HG02759 (cell line): ENCODE results near the gene ANKRD33B.
A peak's percentile ranks its signal among the peaks of the same experiment; 100 is the strongest.
"Not testable (repeated sequence)": the region's sequence is repeated elsewhere in the genome, so short reads cannot be mapped to it uniquely, and the experiment has no call there.

Experiments used
- ATAC-seq: cut with Tn5 transposase; IDR thresholded peaks from one replicate; pipeline ENCODE4 v1.9.1; 2021; ENCODE audit warnings: mild to moderate bottlenecking, moderate library complexity; ENCODE audit not compliant: unreplicated experiment

ANKRD33B gene

DNA sequence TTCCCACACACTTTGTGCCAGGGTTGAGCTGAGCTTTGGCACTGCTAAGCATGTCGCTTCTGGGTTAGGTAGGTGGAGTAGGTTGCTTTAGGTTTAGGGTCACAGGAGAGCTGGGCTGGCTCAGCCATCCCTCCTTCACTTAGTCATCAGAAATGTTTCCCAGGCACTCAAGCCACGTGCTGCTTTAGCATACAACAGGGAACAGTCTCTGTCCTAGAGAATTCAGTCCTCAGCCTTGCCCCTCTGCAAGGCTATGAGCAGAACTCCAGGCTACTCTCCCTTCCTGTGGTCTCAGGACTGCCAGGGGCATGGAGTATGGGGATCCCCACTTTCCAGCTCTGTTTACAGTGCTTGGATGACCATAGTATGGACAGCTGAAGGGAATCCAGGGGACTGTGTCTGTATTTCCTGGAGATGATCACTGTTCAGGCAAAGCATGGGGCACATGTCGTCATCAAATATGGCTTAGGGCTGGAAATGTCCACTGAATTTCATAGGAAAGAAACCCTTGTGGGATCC, 7.5 kb upstream of the ANKRD33B start:
- ATAC-seq, result no peak

DNA sequence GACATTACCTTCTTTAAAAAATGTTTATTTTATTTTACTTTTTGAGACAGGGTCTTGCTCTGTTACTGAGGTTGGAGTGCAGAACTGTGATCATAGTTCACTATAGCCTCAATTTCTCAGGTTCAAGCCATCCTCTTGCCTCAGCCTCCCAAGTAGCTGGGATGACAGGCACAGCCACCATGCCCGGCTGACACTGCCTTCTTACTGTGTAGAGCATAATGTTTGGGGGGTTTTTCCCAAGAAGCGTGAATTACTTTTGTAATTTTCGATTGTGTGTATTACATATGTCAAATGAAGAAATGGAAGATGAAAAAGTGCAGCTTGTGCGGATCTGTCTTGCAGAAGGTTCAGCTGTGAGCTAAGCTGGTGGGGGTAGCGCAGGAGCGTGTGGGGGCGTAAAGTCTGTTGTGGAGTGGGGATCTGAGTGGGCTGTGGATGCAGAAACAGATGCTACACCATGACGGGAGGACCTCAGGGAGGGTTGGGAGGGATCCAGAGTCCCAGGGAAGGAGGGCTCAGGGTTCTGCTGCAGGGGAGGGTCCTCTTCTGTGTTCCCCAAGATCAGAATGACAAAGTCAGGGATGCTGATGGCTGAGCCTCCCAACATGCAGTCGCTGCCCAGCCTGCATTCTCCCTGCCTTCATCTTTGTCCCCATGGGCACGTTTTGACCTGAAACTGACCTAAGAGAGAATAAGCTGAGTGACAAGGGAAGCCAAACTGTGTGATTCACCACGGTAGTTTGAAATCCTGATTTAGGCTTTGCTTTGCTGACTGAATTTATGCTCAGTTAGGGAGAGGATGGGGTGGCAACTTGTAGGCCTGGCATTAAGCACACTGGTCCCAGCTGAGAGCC, 6.8 kb upstream of the ANKRD33B start:
- no peak for ATAC-seq

DNA sequence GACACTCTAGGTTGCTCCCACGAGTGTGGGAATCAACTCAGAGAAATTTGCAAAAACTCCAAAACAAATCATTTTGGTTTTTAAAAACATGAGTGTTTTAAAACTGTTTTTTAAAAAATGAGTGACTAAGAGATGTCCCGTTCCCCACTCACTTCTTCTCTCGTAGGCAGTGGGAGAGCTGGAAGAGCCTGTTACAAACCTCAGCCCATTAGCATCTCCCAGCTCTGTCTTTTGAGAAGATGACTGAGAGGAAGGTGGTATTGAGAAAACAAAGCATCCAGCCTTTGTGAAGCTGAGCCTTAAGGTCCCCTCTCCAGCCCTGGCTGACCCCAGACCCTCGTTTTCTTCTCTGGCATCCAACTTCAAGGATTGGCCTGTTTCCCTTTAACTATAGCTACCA, 4.7 kb upstream of the ANKRD33B start:
- ATAC-seq, result no peak

DNA sequence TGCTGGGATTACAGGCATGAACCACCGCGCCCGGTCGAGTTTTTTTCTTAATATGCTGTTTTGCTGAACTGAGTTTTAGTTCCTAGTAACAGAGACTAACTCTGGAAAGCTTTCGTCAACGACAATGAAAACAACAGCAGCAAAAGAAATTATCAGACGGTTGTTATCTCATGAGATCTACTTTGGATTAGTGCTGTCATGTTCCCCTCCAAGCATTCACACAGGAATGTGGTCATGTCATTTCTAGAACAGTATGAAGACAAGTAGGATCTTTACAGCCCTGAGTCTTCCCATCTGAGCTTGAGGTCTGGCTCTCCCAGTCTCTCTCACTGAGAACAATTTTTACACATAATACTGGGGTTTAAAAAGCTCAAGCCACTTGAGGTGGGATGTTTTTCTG, 4.0 kb upstream of the ANKRD33B start:
- no peak for ATAC-seq

DNA sequence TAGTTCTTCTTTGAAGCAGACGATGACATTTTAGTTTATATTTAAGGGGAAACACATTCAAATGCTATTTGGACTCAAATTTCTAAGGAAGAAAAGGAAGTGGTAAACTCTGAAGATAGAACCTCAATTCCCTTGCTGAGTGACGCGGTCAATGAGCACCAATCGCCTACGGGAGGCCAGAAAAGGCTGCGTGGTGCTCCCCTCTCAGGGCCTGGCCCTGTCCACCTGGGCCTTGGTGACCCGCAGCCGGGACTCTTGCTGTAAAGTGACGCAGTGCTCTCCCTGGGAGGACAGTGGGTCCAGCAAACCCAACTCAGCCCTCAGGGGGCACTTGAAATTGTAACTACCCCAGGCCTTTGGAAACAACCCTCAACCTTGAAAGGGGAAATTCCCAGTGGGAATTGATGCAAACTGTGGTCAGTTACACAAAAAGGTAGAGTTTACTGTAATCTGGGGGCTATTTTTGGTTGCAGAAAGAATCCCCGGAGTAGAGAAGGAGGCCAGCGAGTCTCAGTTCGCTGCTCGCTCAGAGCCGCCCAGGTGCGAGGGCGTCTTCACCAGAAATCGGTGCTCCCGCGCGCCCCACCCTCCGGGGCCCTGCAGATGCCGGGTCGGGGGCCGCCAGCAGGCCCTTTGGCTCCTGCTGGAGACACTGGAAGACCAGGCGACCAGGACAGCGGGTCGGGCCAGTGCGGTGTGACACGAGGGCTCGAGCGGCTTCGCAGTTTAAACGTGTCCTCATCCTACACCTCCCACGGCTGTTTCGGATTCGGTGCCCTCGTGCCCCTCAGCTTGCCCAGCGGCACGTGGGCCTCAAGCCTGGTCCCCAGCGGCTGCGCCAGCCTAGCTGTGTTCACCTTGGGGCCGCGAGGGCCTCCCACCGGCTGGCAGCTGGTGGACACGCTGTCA, 1.4 kb upstream of the ANKRD33B start:
- peak; percentile 28 for ATAC-seq

DNA sequence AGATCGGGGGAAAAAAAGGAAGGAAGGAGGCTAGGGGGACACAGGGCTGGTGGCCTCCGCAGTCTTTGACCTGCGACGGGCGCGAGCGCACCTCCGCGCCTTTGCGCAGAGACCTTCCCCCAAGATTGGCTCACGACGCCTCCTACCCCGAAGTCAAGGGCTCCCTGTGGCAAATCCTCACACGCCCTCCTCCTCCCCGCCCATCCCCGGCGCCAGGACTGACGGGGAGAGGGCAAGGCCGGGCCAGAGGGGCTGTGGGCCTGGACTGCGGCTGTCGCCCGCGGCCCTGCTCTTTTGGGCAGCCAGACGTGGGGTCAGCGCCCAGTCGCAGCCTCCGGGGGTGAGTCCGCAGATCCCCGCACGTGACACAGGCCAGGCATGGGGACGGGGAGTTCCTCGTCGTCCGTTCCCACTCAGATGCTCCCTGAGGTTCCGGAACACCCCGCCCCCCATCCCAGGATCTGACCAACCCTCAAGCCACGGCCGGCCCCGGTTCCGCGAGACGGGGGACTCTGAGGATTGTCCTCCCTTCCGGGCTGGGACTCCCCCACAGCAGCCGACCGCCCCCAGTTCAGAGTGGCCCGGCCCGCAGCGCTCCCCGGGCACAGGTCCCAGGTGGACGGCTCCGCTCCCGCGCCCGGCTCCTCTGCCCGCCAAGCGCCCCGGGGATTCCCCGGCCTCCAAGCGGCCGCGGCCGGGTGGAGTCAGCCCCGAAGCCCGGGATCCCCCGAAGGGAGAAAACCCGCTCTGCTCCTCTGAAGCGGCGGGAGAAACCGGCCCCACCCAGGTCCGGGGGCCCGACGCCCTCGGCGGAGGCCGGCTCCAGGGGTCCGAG, 543 bp upstream of the ANKRD33B start:
- peak; percentile 38 for ATAC-seq

DNA sequence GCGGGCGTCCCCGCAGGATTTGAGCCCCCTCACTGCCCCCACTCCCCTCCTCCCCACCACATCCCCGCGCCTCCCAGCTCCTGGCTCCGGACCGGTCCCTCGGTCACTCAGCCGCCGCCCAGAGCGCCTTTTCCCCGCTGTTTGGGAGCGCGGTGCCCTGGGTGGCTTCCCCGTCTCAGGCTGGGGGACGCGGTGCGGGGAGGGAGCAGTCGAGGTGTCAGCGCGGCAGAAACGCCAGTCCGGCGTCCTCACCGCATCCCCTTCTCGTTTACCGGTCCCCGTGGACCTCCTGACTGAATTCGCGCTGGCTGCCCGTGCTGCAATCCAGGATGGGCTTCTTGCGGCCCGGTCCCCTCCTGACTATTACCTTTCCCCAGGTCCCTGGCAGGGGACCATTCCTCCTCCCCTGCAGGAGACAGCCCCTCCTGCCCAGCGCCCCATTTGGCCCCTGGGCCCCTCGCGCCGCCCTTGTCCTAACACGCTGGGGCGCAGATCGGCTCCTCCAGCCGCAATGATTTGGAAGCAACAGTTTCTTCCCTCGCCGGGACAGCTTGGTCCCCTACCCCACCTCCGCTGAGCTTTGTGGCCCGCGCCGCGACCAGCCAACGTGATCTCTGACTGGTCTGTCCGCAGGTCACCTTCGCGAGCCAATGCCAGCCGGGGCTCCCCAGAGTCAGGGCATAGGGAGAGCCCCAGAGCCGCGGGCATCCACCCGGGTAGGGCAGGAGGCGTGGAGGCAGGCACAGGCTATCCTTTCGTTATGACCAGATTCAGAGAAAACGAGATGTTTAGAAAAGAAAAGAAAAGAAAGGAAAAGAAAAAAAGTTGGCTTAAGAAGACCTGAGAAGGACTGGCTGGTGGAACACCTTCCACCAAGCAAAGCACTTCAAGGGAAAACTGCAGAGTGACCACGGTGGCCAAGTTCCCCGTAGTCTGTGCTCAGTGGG, 1.2 kb downstream of the ANKRD33B start:
- no peak for ATAC-seq

DNA sequence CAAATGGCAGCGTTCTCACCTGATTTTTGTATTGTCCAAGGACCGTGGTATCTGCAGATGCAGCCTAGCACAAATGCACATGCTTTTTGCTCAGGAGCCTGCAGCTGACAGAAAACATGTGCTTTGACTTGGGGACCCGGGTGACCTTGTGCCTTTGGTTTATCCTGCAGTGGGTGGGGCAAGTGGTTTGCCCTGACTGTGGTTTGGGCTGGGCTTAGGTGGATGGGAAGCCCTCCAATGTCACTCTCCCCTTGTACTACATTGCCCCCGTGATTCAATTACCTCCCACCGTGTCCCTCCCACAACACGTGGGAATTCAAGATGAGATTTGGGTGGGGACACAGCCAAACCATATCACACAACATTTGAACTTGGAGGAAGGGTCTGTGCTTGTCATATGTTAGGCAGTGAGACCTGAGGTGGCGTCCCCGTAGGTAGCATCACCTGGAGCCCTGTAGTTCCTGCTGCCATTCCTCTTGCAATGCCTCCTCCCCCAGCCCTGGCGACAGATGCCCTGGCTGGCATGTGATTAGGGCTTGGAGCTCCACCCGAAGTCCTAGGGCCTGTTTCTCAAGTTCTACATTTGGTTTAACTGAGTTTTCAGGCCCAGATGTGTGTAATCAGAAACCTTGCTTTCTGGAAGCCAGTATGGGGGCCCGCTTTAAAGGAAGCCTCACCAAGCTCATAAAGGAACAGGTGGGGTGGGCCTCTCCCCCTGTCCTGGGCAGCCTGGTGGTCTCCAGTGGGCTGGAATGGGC, 2.1 kb downstream of the ANKRD33B start:
- ATAC-seq, result no peak

DNA sequence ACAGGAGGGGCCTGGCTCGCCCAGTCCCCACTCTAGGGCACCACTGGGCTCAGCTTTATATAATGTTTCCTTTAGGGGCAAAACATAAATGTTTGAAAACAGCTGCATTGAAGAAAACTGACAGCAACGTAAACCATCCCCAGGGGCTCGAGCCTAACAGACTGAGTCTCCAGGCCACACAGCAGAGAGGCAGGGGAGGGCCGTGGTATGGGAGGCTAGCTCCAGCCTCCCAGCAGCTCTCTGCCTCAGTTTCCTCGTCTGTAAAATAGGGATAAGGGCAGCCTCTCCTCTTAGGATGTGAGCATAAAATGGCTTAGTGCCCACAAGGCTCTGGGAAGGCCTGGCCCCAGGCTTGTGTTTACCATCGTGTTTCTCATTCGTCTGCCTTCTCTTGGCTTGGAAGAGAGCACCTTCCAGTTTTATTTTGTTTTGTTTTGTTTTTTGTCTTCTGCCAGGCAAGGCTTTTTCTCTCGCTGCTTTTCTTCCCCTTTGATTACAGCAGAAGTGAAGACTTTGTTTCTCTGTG, 2.7 kb downstream of the ANKRD33B start:
- ATAC-seq, result no peak

DNA sequence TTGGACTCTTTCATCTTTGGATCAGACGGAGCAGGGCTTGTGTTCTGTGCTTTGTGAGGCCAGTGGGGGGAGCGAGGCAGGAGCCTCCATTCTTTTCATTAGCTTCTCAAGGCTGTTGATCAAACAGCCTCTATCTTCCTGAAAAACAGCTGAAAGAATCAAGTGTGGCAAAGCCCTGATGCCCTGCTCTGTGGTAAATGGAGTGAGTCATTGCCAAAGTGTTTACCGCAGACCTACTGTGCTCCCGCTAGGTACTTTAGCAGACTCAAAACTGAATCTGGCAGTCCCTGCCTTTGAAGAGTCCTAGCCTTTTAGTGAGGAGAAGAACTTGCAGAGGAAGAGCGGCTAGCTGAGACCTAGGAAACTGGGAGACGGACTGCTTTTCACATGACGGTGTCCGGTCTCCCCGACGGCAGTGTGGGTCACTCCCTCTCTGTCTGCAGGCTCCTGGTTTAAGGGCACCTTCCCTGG, 3.3 kb downstream of the ANKRD33B start:
- no peak for ATAC-seq

DNA sequence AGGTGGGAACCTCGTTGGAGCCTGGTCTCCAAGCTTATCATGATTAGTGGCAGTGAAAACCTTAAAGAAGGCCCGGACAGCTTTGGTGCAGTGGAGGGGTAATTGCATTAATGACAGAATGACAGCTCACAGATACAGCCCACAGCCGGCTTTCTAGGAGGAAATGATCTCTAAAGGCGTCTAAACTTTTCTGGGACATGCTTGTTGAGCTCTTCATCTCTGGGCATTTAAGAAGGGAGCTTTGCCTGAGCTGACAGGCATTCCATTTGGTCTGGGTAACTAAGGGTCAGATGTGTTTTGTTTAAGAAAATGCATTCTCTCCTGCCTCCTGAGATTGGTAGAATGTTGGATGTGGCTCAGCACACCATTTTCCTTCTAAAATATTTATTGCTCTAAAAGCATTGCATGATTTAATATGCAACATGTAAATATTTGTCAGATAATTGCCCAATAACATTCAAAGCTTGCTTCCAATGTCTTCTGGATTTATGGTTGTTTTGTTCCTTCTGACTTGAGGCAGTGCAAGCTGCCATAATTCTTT, 4.0 kb downstream of the ANKRD33B start:
- no peak for ATAC-seq

DNA sequence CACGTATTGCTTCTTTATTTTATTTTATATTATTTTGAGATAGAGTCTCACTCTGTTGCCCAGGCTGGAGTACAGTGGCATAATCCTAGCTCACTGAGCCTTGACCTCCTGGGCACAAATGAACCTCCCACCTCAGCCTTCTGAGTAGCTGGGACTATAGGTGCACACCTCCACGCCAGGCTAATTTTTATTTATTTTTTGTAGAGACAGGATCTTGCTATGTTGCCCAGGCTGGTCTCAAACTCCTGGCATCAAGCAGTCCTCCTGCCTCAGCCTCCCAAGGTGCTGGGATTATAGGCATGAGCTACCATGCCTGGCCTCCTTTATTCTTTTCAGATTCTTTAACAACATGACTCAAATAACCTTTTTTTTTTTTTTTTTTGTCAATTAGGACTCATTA, 6.7 kb downstream of the ANKRD33B start:
- not testable (repeated sequence) for ATAC-seq

DNA sequence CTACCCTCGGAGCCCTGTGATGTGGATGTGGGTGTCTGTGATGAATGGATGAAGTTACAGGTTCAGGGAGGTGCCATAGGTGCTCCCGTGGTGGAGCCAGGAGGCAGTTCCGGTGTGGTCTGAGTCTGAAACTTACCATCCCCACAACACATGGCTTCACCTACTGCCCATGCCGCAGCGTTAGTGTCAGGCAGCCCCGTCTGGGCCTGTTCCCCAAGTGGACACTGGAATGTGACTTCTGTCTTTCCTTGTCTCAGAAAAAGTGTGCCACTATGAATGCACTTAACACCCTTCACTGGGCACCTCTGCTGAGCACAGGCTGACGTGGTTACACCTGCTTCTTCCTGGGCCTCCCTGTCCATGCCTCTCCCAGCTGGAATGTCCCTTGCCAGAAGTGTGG, 8.6 kb downstream of the ANKRD33B start:
- ATAC-seq, result no peak

DNA sequence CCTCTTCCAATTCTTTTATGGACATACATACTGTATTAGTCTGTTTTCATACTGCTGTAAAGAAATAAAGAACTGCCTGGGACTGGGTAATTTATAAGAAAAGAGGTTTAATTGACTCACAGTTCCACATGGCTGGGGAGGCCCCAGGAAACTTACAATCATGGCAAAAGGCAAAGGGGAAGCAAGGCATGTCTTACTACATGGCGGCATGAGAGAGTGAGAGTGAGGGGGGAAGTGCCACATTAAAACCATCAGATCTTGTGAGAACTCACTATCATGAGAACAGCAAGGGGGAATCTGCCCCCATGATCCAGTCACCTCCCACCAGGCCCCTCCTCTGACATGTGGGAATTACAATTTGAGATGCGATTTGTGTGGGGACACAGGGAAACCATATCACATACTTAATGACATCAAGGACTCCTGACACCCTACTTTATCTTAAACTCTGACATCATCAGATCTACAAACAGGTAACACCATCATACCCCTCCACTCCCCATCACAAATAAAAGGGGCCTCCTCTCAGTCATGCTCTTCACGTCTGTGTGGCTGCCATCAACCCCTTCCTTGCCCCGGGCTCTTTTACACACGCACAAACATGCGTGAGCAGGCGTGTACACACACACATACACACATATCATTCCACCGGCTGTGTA, 9.7 kb downstream of the ANKRD33B start:
- ATAC-seq, result no peak

DNA sequence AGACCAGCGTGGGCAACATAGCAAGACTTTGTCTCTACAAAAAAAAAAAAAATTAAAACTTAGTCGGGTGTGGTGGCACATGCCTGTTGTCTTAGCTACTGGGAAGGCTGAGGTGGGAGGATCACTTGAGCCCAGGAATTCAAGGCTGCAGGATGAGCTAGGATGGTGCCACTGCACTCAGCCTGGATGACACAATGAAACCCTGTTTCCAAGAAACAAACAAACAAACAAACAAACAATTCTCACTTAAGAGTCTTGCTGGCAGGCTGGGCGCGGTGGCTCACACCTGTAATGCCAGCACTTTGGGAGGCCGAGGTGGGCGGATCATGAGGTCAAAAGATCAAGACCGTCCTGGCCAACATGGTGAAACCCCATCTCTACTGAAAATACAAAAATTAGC, 11.0 kb downstream of the ANKRD33B start:
- ATAC-seq, result not testable (repeated sequence)

DNA sequence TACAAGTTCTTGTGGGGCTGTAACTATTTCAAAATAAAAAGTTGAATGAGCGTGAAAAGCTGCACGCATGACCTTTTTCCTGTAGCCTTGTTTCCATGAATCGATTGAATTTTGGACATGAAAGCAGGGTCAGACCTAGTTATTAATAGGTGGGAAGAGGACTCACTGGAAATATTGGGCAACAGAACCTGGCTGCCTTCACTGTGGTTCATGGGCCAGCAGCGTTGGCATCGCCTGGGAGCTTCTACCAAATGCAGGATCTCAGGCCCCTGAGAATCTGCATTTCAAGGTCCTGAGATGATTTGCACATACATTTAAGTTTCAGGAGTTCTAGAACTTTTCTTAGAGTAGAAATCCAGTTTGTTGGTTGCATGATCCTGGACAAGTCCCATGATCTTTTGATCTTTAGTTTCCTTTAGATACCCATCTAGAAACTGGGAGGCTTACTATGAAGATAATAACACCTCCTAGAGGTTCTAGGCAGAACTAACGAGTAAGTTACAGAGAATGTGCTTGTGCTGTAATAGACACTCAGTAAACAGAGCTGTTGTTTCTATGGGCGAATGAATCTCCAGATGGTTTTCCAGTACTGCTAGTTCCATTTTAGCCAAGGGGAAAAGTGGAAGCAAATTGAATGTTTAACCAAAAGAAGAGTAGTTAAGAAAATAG, 12.4 kb downstream of the ANKRD33B start:
- ATAC-seq, result no peak

DNA sequence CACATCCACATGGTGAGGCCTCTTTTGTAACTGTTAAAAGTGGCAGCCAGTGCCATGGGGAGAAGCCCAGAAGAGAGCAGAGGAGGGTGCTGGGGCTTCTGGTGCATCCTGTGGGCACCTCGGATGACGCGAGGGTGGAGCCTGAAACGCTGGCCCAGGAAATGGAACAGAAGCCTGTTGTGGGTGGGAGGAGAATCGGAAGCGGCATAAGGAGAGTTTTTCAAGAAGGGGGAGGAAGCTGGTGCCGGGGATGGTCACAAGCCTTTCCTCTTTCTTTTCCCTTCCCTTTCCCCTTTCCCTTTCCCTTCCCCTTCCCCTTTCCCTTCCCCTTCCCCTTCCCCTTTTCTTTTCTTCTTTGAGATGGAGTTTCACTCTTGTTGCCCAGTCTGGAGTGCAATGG, 12.9 kb downstream of the ANKRD33B start:
- no peak for ATAC-seq
